ENCODE data around the gene USP14.

DNA sequence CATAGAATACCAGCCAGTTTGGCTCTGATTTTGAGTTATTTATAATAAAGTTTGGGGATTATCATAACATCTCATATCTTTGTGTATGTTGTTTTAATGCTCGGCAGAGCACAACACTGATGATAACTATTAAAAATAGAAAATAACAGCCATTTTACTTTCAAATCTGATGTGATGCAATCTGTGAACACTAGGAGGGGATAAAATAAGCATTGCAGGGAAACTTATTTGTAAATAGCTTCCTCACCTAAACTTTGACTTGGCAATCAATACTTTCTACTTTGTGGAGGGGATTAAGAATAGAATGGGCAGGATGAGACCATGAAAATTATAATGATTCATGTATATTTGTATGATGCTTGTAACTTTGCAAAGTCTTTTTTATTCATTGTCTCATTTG, 54.4 kb downstream of the USP14 start:
- TF ChIP-seq, protein P1, sequence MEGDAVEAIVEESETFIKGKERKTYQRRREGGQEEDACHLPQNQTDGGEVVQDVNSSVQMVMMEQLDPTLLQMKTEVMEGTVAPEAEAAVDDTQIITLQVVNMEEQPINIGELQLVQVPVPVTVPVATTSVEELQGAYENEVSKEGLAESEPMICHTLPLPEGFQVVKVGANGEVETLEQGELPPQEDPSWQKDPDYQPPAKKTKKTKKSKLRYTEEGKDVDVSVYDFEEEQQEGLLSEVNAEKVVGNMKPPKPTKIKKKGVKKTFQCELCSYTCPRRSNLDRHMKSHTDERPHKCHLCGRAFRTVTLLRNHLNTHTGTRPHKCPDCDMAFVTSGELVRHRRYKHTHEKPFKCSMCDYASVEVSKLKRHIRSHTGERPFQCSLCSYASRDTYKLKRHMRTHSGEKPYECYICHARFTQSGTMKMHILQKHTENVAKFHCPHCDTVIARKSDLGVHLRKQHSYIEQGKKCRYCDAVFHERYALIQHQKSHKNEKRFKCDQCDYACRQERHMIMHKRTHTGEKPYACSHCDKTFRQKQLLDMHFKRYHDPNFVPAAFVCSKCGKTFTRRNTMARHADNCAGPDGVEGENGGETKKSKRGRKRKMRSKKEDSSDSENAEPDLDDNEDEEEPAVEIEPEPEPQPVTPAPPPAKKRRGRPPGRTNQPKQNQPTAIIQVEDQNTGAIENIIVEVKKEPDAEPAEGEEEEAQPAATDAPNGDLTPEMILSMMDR (conservative IDR thresholded peaks at IDR 0.05): no peak; the same call in 1 of the 2 replicates
- no peak for TF ChIP-seq EZH2 (IDR thresholded peaks at IDR 0.05; ENCODE audit: low read depth)
